ENCODE results near the gene UNC5A. TPM values are rescaled to one million over a fixed set of nuclear protein-coding genes. Genes with fewer than 3 reads are reported as not detected.
A peak's percentile ranks its signal among the peaks of the same experiment; 100 is the strongest.

Gene UNC5A
- total and polyA plus RNA-seq, 3 experiments from 2014 or later = not detected

DNA sequence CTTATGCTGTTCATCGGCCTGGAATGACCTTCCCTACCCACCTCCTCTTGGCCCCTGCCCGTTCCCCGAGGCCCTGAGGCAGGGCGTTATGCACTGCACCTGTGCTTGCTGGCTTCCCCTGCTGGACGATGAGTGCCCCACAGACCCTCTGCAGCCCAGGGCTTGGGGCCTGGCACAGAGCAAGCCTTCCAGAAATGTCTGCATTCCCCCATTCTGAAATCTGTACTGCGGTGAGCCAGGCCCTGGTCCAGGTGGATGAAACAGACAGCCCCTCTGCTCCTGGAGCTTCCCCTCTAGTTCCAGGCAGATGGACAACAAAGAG lies 35.0 kb downstream of the UNC5A start:
- H3K4me1 ChIP-seq (ENCODE audit: insufficient read depth, low read length) = no peaks in the 10 kb centered on the region
- CTCF ChIA-PET = no interaction called here
- H3K4me3 Mint-ChIP-seq = no peak overlapping the region

DNA sequence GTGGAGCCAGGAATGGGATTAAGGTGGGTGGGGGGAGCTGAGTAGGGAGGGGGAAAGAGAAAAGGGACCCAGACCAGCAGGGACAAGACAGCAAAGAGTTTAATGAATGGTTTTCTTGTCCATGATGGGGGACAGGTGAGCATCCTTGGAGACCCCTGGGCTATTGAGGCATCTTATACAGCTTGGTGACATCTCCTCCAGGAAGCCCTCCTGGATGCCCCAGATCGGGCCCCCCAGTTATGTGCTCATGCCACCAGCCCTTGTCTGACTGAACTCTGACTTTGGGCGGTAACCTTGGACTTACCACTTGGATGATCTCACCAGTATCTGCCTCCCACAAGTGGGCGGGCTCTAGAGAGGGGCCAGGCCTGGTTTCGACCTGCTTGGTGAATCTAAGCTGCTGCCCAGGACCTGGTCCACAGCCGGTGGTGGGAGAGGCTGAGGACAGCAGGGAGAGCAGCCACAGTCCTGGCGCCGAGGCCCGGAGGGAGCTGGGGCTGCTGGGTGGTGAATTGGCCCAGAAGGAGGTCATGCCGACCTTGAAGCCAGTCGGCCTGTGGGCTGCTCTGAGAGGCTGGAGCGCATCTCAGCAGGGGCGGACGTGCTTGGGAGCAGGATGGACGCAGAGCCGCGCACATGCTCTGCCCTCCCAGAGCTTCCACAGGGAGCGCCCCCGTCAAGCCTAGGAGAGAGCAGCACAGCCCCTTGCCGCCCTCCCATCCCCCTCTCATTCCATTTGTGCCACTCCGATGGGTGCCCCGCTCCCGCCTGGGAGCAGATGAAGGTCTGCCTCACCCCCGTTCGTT lies 36.2 kb downstream of the UNC5A start:
- Histone ChIP-seq H3K27ac (ENCODE audit: low read depth, low read length) (no peak overlapping the region), H3K36me3 (ENCODE audit: insufficient read depth, low read length) (no peaks in the 10 kb centered on the region), H3K4me3 (ENCODE audit: low read length) (no peak overlapping the region), H3K27me3 (ENCODE audit: insufficient read depth, low read length, poor library complexity, severe bottlenecking) (no peaks in the 10 kb centered on the region), H3K4me1 (ENCODE audit: insufficient read depth, low read length) (no peaks in the 10 kb centered on the region), H3K9me3 (ENCODE audit: low read length) (no peaks in the 10 kb centered on the region)
- Mint-ChIP-seq H3K36me3 (no peaks in the 10 kb centered on the region), H3K27me3 (peaks cover 15 to 58% of the 10 kb centered on the region in 2 donors), H3K4me1 (no peaks in the 10 kb centered on the region), H3K9me3 (peaks cover 0 to 1% (median 0%) of the 10 kb centered on the region in 5 donors), H3K27ac (peak overlapping the region in 1 of 8 donors; percentile 50), H3K4me3 (no peak overlapping the region)
- DNase-seq = no peak
- ChIA-PET POLR2A (no interaction called here), CTCF (no interaction called here)

More for the DNA sequence above, 35.0 kb downstream of the UNC5A start:
- Histone ChIP-seq H3K4me3 (ENCODE audit: low read length) (no peak overlapping the region), H3K27me3 (ENCODE audit: insufficient read depth, low read length, poor library complexity, severe bottlenecking) (peaks cover 4% of the 10 kb centered on the region), H3K27ac (ENCODE audit: low read depth, low read length) (no peak overlapping the region), H3K36me3 (ENCODE audit: insufficient read depth, low read length) (no peaks in the 10 kb centered on the region), H3K9me3 (ENCODE audit: low read length) (no peaks in the 10 kb centered on the region)
- POLR2A ChIA-PET = no interaction called here
- peaks cover 19 to 61% of the 10 kb centered on the region in 2 donors for H3K27me3 Mint-ChIP-seq
- H3K36me3 Mint-ChIP-seq = no peaks in the 10 kb centered on the region
- peaks cover 0 to 1% (median 0%) of the 10 kb centered on the region in 5 donors for H3K9me3 Mint-ChIP-seq
- H3K4me1 Mint-ChIP-seq = no peaks in the 10 kb centered on the region
- peak overlapping the region in 1 of 8 donors; percentile 40 for H3K27ac Mint-ChIP-seq
- no peak for DNase-seq

DNA sequence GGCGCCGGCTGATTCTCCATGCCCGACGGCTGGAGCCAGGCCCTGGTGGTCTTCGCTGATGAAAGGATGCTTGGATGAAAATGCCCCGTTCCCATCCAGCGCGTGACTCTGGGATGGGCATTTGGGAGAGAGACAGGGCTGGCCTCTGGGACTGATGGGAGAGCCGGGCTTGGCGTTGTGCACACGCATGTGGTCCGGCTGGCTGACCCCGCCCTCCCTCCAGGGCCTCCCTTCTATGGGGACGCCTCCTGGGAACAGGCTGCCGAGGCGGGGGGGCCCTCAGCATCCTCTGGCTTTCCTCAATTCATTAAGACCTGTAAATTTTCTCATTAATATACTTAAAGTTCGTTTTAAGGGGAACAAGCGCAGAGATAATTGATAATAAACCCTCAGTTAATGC lies 36.8 kb downstream of the UNC5A start:
- peaks cover 0 to 1% (median 0%) of the 10 kb centered on the region in 5 donors for H3K9me3 Mint-ChIP-seq
- no peak overlapping the region for H3K27ac Mint-ChIP-seq
- no peak for DNase-seq
- no peak overlapping the region for H3K4me3 Mint-ChIP-seq
- Histone ChIP-seq H3K9me3 (ENCODE audit: low read length) (no peaks in the 10 kb centered on the region), H3K36me3 (ENCODE audit: insufficient read depth, low read length) (no peaks in the 10 kb centered on the region), H3K4me1 (ENCODE audit: insufficient read depth, low read length) (no peaks in the 10 kb centered on the region), H3K27ac (ENCODE audit: low read depth, low read length) (no peak overlapping the region), H3K4me3 (ENCODE audit: low read length) (no peak overlapping the region), H3K27me3 (ENCODE audit: insufficient read depth, low read length, poor library complexity, severe bottlenecking) (no peaks in the 10 kb centered on the region)
- ChIA-PET CTCF (no interaction called here), POLR2A (no interaction called here)
- peaks cover 14 to 56% of the 10 kb centered on the region in 2 donors for H3K27me3 Mint-ChIP-seq
- no peaks in the 10 kb centered on the region for H3K4me1 Mint-ChIP-seq
- H3K36me3 Mint-ChIP-seq = no peaks in the 10 kb centered on the region

DNA sequence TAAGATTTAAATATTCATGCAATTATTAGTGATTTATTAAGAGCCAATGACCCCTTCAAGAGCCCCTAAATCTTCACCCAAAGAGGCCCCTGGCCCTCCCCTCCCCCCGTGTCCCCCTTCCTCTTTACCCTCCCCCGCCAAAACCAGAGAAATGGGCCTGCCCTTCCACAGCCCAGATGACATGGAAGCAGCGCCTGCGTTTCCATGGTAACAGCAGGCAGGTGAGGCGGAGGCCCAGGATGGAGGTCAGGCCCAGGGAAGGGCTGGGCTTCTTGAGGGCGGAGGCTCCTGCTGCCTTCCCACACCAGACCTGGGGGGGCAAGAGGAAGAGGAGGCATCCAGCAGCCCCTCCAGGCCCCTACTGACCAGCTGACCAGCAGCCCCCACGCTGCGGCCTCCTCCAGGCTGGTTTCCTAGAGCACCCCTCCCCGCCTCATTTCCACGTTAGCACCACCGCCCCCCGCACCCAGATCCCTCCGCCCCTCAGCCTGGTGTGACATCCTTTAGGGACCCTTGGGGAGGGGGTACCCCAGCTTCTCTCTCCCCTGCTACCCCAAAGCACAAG lies 37.4 kb downstream of the UNC5A start:
- H3K27me3 ChIP-seq (ENCODE audit: insufficient read depth, low read length, poor library complexity, severe bottlenecking) = no peaks in the 10 kb centered on the region
- no peak overlapping the region for H3K27ac ChIP-seq (ENCODE audit: low read depth, low read length)
- no peaks in the 10 kb centered on the region for H3K4me1 Mint-ChIP-seq
- DNase-seq = no peak
- H3K27me3 Mint-ChIP-seq = peaks cover 14 to 56% of the 10 kb centered on the region in 2 donors
- peaks cover 0 to 1% (median 0%) of the 10 kb centered on the region in 5 donors for H3K9me3 Mint-ChIP-seq
- H3K27ac Mint-ChIP-seq = no peak overlapping the region
- no peaks in the 10 kb centered on the region for H3K36me3 ChIP-seq (ENCODE audit: insufficient read depth, low read length)
- H3K4me3 Mint-ChIP-seq = no peak overlapping the region
- ChIA-PET CTCF (no interaction called here), POLR2A (no interaction called here)
- H3K36me3 Mint-ChIP-seq = peaks cover 0 to 2% (median 0%) of the 10 kb centered on the region in 3 donors
- no peaks in the 10 kb centered on the region for H3K4me1 ChIP-seq (ENCODE audit: insufficient read depth, low read length)
- no peak overlapping the region for H3K4me3 ChIP-seq (ENCODE audit: low read length)
- H3K9me3 ChIP-seq (ENCODE audit: low read length) = no peaks in the 10 kb centered on the region

DNA sequence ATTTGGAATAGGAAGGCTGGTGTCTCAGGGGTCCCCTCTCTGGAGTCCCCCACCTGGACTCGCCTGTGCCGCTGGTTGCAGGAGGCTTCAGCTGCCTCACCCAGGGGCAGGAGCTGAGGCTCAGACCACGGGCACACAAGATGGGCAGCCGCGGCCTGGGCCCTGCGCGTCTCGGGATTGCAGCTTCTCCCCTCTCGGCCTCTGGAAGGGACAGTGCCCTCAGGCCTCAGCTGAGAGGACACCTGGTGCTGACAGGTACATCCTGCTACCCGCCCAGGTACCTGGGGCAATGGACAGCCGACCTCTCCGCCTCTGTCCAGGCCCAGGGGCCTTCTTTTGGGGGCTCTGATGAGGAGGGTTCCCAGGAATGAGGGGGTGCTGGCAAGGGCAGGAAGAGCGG lies 38.3 kb downstream of the UNC5A start:
- ChIA-PET CTCF (no interaction called here), POLR2A (no interaction called here)
- peaks cover 0 to 2% (median 0%) of the 10 kb centered on the region in 3 donors for H3K36me3 Mint-ChIP-seq
- H3K27me3 ChIP-seq (ENCODE audit: insufficient read depth, low read length, poor library complexity, severe bottlenecking) = no peaks in the 10 kb centered on the region
- H3K9me3 ChIP-seq (ENCODE audit: low read length) = no peaks in the 10 kb centered on the region
- H3K9me3 Mint-ChIP-seq = peaks cover 0 to 1% (median 0%) of the 10 kb centered on the region in 5 donors
- H3K27ac Mint-ChIP-seq = no peak overlapping the region
- no peaks in the 10 kb centered on the region for H3K36me3 ChIP-seq (ENCODE audit: insufficient read depth, low read length)
- peaks cover 14 to 52% of the 10 kb centered on the region in 2 donors for H3K27me3 Mint-ChIP-seq
- H3K4me1 Mint-ChIP-seq = no peaks in the 10 kb centered on the region
- no peak overlapping the region for H3K4me3 ChIP-seq (ENCODE audit: low read length)
- DNase-seq = no peak
- no peaks in the 10 kb centered on the region for H3K4me1 ChIP-seq (ENCODE audit: insufficient read depth, low read length)
- H3K27ac ChIP-seq (ENCODE audit: low read depth, low read length) = no peak overlapping the region
- H3K4me3 Mint-ChIP-seq = no peak overlapping the region

DNA sequence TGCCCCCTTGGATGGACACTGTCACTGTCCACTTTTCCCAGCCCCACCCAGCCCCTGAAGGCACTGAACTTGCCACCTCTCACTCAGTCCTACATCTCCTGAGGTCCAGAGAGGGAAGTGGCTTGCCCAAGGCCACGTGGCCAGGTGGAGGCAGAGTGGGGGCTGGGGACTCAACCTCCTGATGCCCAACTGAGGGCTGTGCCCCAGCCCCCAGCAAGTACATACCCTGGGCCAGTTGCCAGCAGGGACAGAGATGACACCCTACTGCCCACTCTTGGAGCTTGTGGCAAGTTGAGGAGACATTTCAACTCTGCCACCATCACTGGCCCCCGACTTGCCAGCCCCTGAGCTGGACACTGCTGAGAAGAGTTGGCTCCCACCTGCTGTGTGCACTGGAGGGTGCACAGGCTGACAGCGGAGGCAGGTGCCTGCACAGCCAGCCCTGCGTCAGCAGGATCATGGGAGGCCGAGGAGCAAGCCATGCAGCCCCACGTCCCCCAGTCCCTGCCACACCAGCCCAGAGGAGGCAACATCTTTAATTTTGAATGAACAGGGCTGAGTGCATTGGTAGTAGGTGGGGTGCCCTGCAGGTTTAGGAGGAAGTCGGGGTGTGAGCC lies 39.4 kb downstream of the UNC5A start:
- peaks cover 11 to 48% of the 10 kb centered on the region in 2 donors for H3K27me3 Mint-ChIP-seq
- ChIA-PET POLR2A (no interaction called here), CTCF (no interaction called here)
- H3K4me1 ChIP-seq (ENCODE audit: insufficient read depth, low read length) = no peaks in the 10 kb centered on the region
- no peak overlapping the region for H3K4me3 Mint-ChIP-seq
- H3K27me3 ChIP-seq (ENCODE audit: insufficient read depth, low read length, poor library complexity, severe bottlenecking) = no peaks in the 10 kb centered on the region
- no peak overlapping the region for H3K4me3 ChIP-seq (ENCODE audit: low read length)
- DNase-seq = no peak
- H3K36me3 ChIP-seq (ENCODE audit: insufficient read depth, low read length) = no peaks in the 10 kb centered on the region
- H3K36me3 Mint-ChIP-seq = peaks cover 0 to 2% (median 0%) of the 10 kb centered on the region in 3 donors
- H3K27ac ChIP-seq (ENCODE audit: low read depth, low read length) = no peak overlapping the region
- H3K9me3 Mint-ChIP-seq = peaks cover 0 to 1% (median 0%) of the 10 kb centered on the region in 5 donors
- no peaks in the 10 kb centered on the region for H3K4me1 Mint-ChIP-seq
- H3K9me3 ChIP-seq (ENCODE audit: low read length) = no peaks in the 10 kb centered on the region
- no peak overlapping the region for H3K27ac Mint-ChIP-seq

DNA sequence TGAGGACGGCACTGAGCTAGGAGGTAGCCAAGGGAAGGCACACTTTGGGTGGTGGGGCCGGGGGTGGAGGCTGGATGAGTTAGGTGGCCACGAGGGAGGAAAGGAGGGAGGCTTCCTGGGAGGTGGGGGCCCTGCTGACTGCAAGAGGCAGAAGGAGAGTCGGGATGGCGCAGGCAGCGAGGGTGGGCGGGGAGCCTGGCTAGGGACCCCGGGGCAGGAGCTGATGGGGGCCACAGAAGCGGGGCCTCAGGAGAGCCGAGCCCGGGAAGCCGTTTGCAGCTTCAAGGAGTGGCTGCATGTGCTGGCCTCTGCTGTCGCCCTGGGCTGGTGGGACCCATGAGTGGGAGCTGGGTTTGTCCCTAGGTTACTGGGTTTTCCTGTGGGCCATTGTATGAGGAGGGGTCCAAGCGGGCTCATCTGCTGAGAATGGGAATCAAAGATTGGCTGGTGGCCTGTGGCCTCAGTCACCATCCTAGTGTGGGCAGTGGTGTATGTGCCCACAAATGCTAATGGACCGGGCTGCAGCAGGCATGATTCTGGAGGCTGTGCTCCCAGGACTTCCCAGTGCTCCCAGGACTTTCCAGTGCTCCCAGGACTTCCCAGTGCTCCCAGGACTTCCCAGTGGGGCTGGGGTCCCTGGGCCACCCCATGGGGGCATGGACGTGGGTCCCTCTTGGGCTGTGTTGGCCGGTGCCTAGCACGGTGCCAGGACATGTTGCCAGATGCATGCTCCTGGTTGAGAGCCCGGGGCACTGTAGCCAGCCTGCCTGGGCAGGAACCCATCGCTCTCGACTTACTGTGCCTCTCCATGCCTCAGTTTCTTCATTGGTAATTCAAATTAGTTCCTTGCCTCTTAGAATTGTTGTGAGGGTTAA lies 40.2 kb downstream of the UNC5A start:
- DNase-seq = no peak
- no peaks in the 10 kb centered on the region for H3K4me1 ChIP-seq (ENCODE audit: insufficient read depth, low read length)
- H3K36me3 ChIP-seq (ENCODE audit: insufficient read depth, low read length) = no peaks in the 10 kb centered on the region
- no peaks in the 10 kb centered on the region for H3K9me3 ChIP-seq (ENCODE audit: low read length)
- Mint-ChIP-seq H3K4me3 (no peak overlapping the region), H3K36me3 (peaks cover 0 to 2% (median 0%) of the 10 kb centered on the region in 3 donors), H3K27ac (peak overlapping the region in 1 of 8 donors; percentile 83), H3K9me3 (peaks cover 0 to 1% (median 0%) of the 10 kb centered on the region in 5 donors), H3K27me3 (peaks cover 11 to 47% of the 10 kb centered on the region in 2 donors), H3K4me1 (no peaks in the 10 kb centered on the region)
- no peak overlapping the region for H3K4me3 ChIP-seq (ENCODE audit: low read length)
- no peak overlapping the region for H3K27ac ChIP-seq (ENCODE audit: low read depth, low read length)
- ChIA-PET CTCF (no interaction called here), POLR2A (no interaction called here)
- no peaks in the 10 kb centered on the region for H3K27me3 ChIP-seq (ENCODE audit: insufficient read depth, low read length, poor library complexity, severe bottlenecking)

All from CD8-positive, alpha-beta memory T cell (primary cell).